K562 (cell line): ENCODE data around the gene TBC1D1. TPM values are rescaled to one million over a fixed set of nuclear protein-coding genes. Genes with fewer than 3 reads are reported as not detected.

Source experiments
- BACH1 ChIP-seq: fragments of 200-800 bp; sonication (Bioruptor generic); IDR thresholded peaks from 2 replicates; pipeline ENCODE4 v1.6.1; 2016; ENCODE audit warnings: missing genetic modification characterization, missing compliant biosample characterization
- BCOR ChIP-seq: fragments of 450-650 bp; IDR thresholded peaks from 2 replicates; pipeline ENCODE4 v1.6.1; 2016
- FOXA1 ChIP-seq: fragments of 450-650 bp; IDR thresholded peaks from 2 replicates; pipeline ENCODE4 v1.6.1; 2016; ENCODE audit warnings: mild to moderate bottlenecking, borderline replicate concordance
- FOXP4 ChIP-seq: sonication (generic); formaldehyde crosslinking; IDR thresholded peaks from 2 replicates; pipeline ENCODE4 v1.8.0; 2022; ENCODE audit warnings: mild to moderate bottlenecking, missing genetic modification reagents, borderline replicate concordance
- NR2C1 ChIP-seq, 2 experiments: fragments of 450-650 bp; IDR thresholded peaks; 2 replicates each; pipeline ENCODE4 v1.6.1; 2017; ENCODE audit warnings: mild to moderate bottlenecking in 2 of 2, antibody characterized with exemption in 1 of 2, inconsistent platforms in 1 of 2, missing compliant biosample characterization in 1 of 2, missing genetic modification characterization in 1 of 2
- POU5F1 ChIP-seq: fragments of 150-350 bp; IDR thresholded peaks from 2 replicates; pipeline ENCODE4 v1.6.1; 2014; ENCODE audit warnings: borderline replicate concordance, low read length, low read depth, mild to moderate bottlenecking; ENCODE audit not compliant: partially characterized antibody
- RBM15 ChIP-seq: fragments of 200-400 bp; formaldehyde crosslinking; IDR thresholded peaks from 2 replicates; pipeline ENCODE4 v1.6.1; 2018; ENCODE audit warnings: mild to moderate bottlenecking, low read length, moderate library complexity; ENCODE audit not compliant: insufficient read depth
- ZNF174 ChIP-seq: fragments of 250-450 bp; sonication (Bioruptor Pico); IDR thresholded peaks from 2 replicates; pipeline ENCODE4 v1.4.0; 2020; ENCODE audit warnings: mild to moderate bottlenecking
- ZNF175 ChIP-seq: fragments of 200-800 bp; sonication (Bioruptor generic); IDR thresholded peaks from 2 replicates; pipeline ENCODE4 v1.6.1; 2016; ENCODE audit warnings: low read depth, mild to moderate bottlenecking, missing genetic modification characterization, missing compliant biosample characterization
- polyA plus RNA-seq, 8 experiments: library from polyadenylated mRNA; depleted of rRNA in 4 of 8; stranded (reverse) in 5 of 8; unstranded in 3 of 8; fragments of >200 nt; fragmentation: Nextera tagmentation in 2 of 8; fragmentation: Illumina TruSeq in 1 of 8; extraction: Ambion mirVana in 2 of 8; extraction: Trizol in 1 of 8; gene quantifications; 2 replicates each; pipeline versions ENCODE4 v1.2.1 to v1.2.3, GENCODE V29; 2011 to 2014; ENCODE audit warnings: inconsistent platforms in 1 of 8, missing spikeins in 1 of 8
- total RNA-seq, 7 experiments: library from RNA; depleted of rRNA in 6 of 7; stranded (reverse); fragments of >200 nt in 6 of 7; fragmentation: Illumina TruSeq in 2 of 7; extraction: Trizol in 2 of 7; gene quantifications; 2 replicates each; pipeline versions ENCODE4 v1.2.1 to v1.2.3, GENCODE V29; 2011 to 2021; ENCODE audit warnings: low replicate concordance in 1 of 7
- TF ChIP-seq, protein P1 (sequence below), 2 experiments: fragments of 450-650 bp; IDR thresholded peaks; 2 replicates each; pipeline ENCODE4 v1.6.1; 2016

TBC1D1 gene
- total and polyA plus RNA-seq, 9 of the 15 experiments (the other 6 are each of a cell fraction or from before 2014, with no cell fraction given) = 0.59 to 14.2 (median 8.8) TPM

GRCh38 chr4:38002451-38003071, 111.7 kb downstream of the TBC1D1 start (continued):
- TF ChIP-seq, protein P1, sequence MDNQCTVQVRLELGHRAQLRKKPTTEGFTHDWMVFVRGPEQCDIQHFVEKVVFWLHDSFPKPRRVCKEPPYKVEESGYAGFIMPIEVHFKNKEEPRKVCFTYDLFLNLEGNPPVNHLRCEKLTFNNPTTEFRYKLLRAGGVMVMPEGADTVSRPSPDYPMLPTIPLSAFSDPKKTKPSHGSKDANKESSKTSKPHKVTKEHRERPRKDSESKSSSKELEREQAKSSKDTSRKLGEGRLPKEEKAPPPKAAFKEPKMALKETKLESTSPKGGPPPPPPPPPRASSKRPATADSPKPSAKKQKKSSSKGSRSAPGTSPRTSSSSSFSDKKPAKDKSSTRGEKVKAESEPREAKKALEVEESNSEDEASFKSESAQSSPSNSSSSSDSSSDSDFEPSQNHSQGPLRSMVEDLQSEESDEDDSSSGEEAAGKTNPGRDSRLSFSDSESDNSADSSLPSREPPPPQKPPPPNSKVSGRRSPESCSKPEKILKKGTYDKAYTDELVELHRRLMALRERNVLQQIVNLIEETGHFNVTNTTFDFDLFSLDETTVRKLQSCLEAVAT (IDR thresholded peaks at IDR 0.05) = no peak
- TF ChIP-seq FOXP4 (CRISPR knock-in tag) (no peak), RBM15 (no peak), FOXA1 (no peak), ZNF174 (no peak), BACH1 (tag) (peak; percentile 74; the same call in 1 of the 2 replicates), NR2C1 (IDR thresholded peaks at IDR 0.05) (no peak), NR2C1 (tag; IDR thresholded peaks at IDR 0.05) (0 out of 2 replicates have a peak, but pooled peaks have one; percentile 22), ZNF175 (CRISPR knock-in tag) (0 out of 2 replicates have a peak, but pooled peaks have one; percentile 56), POU5F1 (no peak), BCOR (no peak)
